Keratinocyte (primary cell): ENCODE data around the gene NFATC3. TPM values are rescaled to one million over a fixed set of nuclear protein-coding genes. Genes with fewer than 3 reads are reported as not detected.

Source experiments
- DNase-seq: peaks from one replicate; pipeline ENCODE4 v3.0.0-alpha.2; 2011; ENCODE audit warnings: low read depth, missing footprints, low spot score
- FAIRE-seq: peaks from 2 replicates; lab custom pipeline; 2011; peaks lifted over from hg19 to GRCh38; lab: Jason Lieb, UNC
- H2AFZ ChIP-seq: 2 replicates; pipeline ENCODE4 v1.6.0; 2012; ENCODE audit warnings: low read length, control low read depth, inconsistent platforms; ENCODE audit not compliant: control insufficient read depth
- H3K27ac ChIP-seq: 2 replicates; pipeline ENCODE4 v1.5.1; 2011; ENCODE audit warnings: low read length; ENCODE audit not compliant: control insufficient read depth, insufficient read depth
- H3K27me3 ChIP-seq: 3 replicates; pipeline ENCODE4 v1.6.0; 2011; ENCODE audit warnings: low read length; ENCODE audit not compliant: control insufficient read depth, insufficient read depth; ENCODE audit errors: extremely low read depth
- H3K36me3 ChIP-seq, 2 experiments: 2 replicates in 1 of 2; 3 replicates in 1 of 2; pipeline ENCODE4 v1.5.1; 2011; ENCODE audit warnings: low read length in 2 of 2, mild to moderate bottlenecking in 1 of 2; ENCODE audit not compliant: control insufficient read depth in 2 of 2, insufficient read depth in 2 of 2; ENCODE audit errors: extremely low read depth in 1 of 2
- H3K4me1 ChIP-seq: 3 replicates; pipeline ENCODE4 v1.5.1; 2011; ENCODE audit warnings: low read length; ENCODE audit not compliant: control insufficient read depth, insufficient read depth; ENCODE audit errors: extremely low read depth
- H3K4me2 ChIP-seq: 3 replicates; pipeline ENCODE4 v1.6.0; 2011; ENCODE audit warnings: low read depth, low read length; ENCODE audit not compliant: control insufficient read depth, insufficient read depth; ENCODE audit errors: extremely low read depth
- H3K4me3 ChIP-seq, 3 experiments: fragments of 200-600 bp in 1 of 3; sonication (generic) in 1 of 3; 2 replicates in 2 of 3; 3 replicates in 1 of 3; pipeline ENCODE4 v1.5.1; 2011 to 2016; ENCODE audit warnings: low read length in 3 of 3, mild to moderate bottlenecking in 3 of 3, control low read depth in 2 of 3, inconsistent platforms in 1 of 3, low read depth in 1 of 3, mixed read lengths in 1 of 3, mixed run types in 1 of 3, moderate library complexity in 1 of 3; ENCODE audit not compliant: control insufficient read depth in 2 of 3, insufficient read depth in 2 of 3; ENCODE audit errors: extremely low read depth in 1 of 3
- H3K79me2 ChIP-seq: 2 replicates; pipeline ENCODE4 v1.6.0; 2012; ENCODE audit warnings: low read length; ENCODE audit not compliant: control insufficient read depth, insufficient read depth
- H3K9ac ChIP-seq: 3 replicates; pipeline ENCODE4 v1.6.0; 2011; ENCODE audit warnings: low read length; ENCODE audit not compliant: control insufficient read depth, insufficient read depth; ENCODE audit errors: extremely low read depth
- H3K9me1 ChIP-seq: 3 replicates; pipeline ENCODE4 v1.6.0; 2011; ENCODE audit warnings: low read length; ENCODE audit not compliant: control insufficient read depth, insufficient read depth; ENCODE audit errors: extremely low read depth
- H3K9me3 ChIP-seq: 2 replicates; pipeline ENCODE4 v1.5.1; 2012; ENCODE audit warnings: low read depth, low read length; ENCODE audit not compliant: control insufficient read depth
- H4K20me1 ChIP-seq: 3 replicates; pipeline ENCODE4 v1.6.0; 2011; ENCODE audit warnings: low read length; ENCODE audit not compliant: control insufficient read depth, insufficient read depth; ENCODE audit errors: extremely low read depth
- CTCF ChIP-seq, 3 experiments: IDR thresholded peaks in 1 of 3; conservative IDR thresholded peaks in 1 of 3; optimal IDR thresholded peaks in 1 of 3; 2 replicates in 2 of 3; 3 replicates in 1 of 3; pipeline versions ENCODE3 to v1.5.1; 2011; ENCODE audit warnings: low read length in 3 of 3, mild to moderate bottlenecking in 3 of 3, moderate library complexity in 2 of 3, control low read depth in 1 of 3, inconsistent platforms in 1 of 3; ENCODE audit not compliant: insufficient read depth in 2 of 3; ENCODE audit errors: extremely low read depth in 1 of 3
- EZH2 ChIP-seq: IDR thresholded peaks from one replicate; pipeline ENCODE4 v1.6.1; 2012; ENCODE audit warnings: inconsistent platforms, mild to moderate bottlenecking, low read length, moderate library complexity
- dilution Hi-C: fragments of 300-500 bp; cut with MboI; formaldehyde crosslinking; loops from one replicate; pipeline ENCODE4 v1.7.0; 2020; ENCODE audit warnings: low sequenced_read_pairs; ENCODE audit not compliant: extremely low pct_ligation_motif_present
- polyA plus RNA-seq, 5 experiments: library from polyadenylated mRNA; depleted of rRNA in 3 of 5; stranded (reverse) in 3 of 5; stranded (forward) in 1 of 5; unstranded in 1 of 5; fragments of >200 nt; gene quantifications; 1 replicate in 1 of 5; 2 replicates in 3 of 5; 3 replicates in 1 of 5; pipeline versions ENCODE4 v1.2.1 to v1.2.3, GENCODE V29; 2011 to 2012; ENCODE audit warnings: missing spikeins in 2 of 5, low read depth in 1 of 5, low replicate concordance in 1 of 5

NFATC3 gene
- polyA plus RNA-seq, 1 donor (not counting 4 experiments of a cell fraction or from before 2014, with no cell fraction given) = 11.5 TPM

GRCh38 chr16:68075980-68076379 lies 9.2 kb upstream of the NFATC3 start:
- dilution Hi-C loops = no loop called here

DNA sequence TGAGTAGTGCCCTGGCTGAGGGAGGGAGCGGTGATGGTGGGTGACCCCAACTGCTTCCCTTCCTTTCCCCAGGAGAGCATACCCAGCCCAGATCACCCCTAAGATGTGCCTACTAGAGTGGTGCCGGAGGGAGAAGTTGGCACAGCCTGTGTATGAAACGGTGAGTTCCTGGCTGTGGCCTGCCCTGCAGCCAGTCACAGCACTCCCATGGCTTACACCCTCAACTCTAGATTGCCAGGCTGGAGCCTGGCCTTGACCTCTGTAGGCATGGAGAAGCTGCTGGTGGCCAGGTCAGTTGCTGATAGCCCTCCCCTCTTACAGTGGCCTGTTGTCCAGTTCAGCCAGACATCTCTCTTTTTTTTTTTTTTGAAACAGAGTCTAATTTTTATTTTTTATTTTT lies 8.6 kb upstream of the NFATC3 start:
- H3K27me3 ChIP-seq = no peaks in the 10 kb centered on the region
- no peak overlapping the region for H3K4me2 ChIP-seq
- no peak overlapping the region for H3K27ac ChIP-seq
- no peak overlapping the region for H3K4me3 ChIP-seq
- no peaks in the 10 kb centered on the region for H3K79me2 ChIP-seq
- TF ChIP-seq CTCF (optimal IDR thresholded peaks at IDR 0.05 in 1 of 3, IDR thresholded peaks at IDR 0.05 in 1 of 3, conservative IDR thresholded peaks at IDR 0.05 in 1 of 3; ENCODE audit: extremely low read depth in 1 of 3, insufficient read depth in 2 of 3, low read length in 3 of 3) (no peak), EZH2 (no peak)
- no peaks in the 10 kb centered on the region for H3K9me3 ChIP-seq
- FAIRE-seq = no peak
- dilution Hi-C loops = no loop called here
- H3K9ac ChIP-seq = no peak overlapping the region
- no peak for DNase-seq
- H2AFZ ChIP-seq = no peak overlapping the region
- peaks cover 44 to 56% of the 10 kb centered on the region in 2 experiments for H3K36me3 ChIP-seq
- H3K4me1 ChIP-seq = peaks cover 13% of the 10 kb centered on the region
- peaks cover 3% of the 10 kb centered on the region for H4K20me1 ChIP-seq
- H3K9me1 ChIP-seq = peaks cover 2% of the 10 kb centered on the region

More at GRCh38 chr16:68075980-68076379, 9.2 kb upstream of the NFATC3 start:
- DNase-seq (no peak), FAIRE-seq (no peak)
- no peak overlapping the region for H3K4me2 ChIP-seq
- no peaks in the 10 kb centered on the region for H3K79me2 ChIP-seq
- peaks cover 14% of the 10 kb centered on the region for H3K4me1 ChIP-seq
- no peaks in the 10 kb centered on the region for H3K27me3 ChIP-seq
- no peak overlapping the region for H2AFZ ChIP-seq
- peaks cover 47 to 56% of the 10 kb centered on the region in 2 experiments for H3K36me3 ChIP-seq
- H3K4me3 ChIP-seq = no peak overlapping the region
- H3K9me1 ChIP-seq = peaks cover 2% of the 10 kb centered on the region
- H3K27ac ChIP-seq = no peak overlapping the region
- H3K9me3 ChIP-seq = no peaks in the 10 kb centered on the region
- peaks cover 3% of the 10 kb centered on the region for H4K20me1 ChIP-seq
- TF ChIP-seq EZH2 = no peak
- TF ChIP-seq CTCF (optimal IDR thresholded peaks at IDR 0.05 in 1 of 3, IDR thresholded peaks at IDR 0.05 in 1 of 3, conservative IDR thresholded peaks at IDR 0.05 in 1 of 3; ENCODE audit: extremely low read depth in 1 of 3, insufficient read depth in 2 of 3, low read length in 3 of 3) = no peak
- no peak overlapping the region for H3K9ac ChIP-seq
